GM15510 (cell line): ENCODE data around the gene SH3BP1.

Experiments
- POLR2A ChIP-seq: IDR thresholded peaks from 3 replicates; pipeline ENCODE4 v1.6.1; 2011; ENCODE audit warnings: borderline replicate concordance; ENCODE audit not compliant: insufficient read length; ENCODE audit errors: extremely low read depth

SH3BP1 gene

DNA sequence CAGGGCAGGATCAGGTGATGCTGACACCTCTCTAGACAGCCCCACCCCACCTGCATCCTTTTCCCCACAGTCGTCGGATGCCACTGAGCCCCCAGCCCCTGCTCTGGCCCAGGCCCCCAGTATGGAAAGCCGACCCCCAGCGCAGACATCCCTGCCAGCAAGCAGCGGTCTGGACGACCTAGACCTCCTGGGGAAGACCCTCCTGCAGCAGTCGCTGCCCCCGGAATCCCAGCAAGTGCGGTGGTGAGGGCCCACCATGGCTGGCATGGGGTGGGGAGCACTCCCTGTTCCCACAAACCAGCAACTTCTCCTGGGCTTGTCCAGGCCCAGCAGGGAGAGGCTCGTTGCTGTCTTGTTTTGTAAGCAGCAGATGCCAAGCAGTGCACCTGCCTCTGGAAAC, 9.5 kb upstream of the SH3BP1 start:
- no peak for TF ChIP-seq POLR2A

DNA sequence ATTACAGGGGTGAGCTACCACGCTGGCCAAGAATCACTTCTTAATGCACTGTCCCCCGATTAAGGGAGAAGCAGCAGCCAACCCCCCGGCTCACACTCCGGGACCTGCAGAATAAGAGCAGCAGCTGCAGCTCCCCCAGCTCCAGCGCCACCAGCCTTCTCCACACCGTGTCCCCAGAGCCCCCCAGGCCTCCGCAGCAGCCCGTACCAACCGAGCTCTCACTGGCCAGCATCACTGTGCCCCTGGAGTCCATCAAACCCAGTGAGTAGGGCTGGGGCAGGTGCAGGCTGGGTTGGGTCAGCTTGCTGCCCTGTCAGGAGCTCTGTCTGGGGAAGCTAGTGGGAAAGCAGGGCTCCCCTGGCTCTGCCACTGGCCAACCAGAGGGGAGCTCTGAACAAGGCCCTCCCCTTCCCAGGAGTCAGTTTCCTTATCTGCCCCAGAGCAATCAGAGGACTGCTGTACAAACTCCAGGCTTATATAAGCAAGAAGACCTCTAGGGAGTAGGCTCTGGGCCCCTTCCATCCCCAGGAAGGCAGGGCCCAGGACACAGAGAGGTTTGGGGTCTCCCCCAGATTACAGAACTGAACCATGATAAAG, 8.5 kb upstream of the SH3BP1 start:
- TF ChIP-seq POLR2A: no peak

DNA sequence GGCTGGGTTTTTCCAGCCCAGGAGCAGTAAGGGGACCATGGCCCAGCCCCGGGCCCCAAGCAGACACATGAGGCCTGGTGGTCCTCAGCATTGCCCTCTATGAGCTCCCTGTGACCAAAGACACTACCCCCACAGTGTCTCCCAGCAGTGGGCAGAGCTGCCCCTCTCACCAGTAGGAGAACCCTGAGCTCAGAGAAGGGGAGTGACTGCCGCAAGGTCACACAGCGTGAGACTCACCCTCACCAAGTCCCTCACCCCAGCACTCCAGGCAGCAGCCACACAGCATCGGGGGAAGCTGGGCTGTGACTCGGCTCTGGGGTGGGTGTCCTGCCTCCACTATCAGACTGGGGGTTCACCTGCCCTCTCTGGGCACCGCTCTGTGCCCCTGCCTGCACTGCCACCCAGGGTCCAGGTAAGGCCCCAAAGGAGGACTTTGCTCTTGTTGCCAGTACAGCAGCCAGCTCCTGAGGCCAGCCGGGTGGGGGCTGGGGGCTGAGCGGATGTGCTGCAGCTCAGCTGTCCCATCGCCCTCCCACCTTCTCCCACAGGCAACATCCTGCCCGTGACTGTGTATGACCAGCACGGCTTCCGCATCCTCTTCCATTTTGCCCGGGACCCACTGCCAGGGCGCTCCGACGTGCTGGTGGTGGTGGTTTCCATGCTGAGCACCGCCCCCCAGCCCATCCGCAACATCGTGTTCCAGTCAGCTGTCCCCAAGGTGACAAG, 7.9 kb upstream of the SH3BP1 start:
- no peak for TF ChIP-seq POLR2A

DNA sequence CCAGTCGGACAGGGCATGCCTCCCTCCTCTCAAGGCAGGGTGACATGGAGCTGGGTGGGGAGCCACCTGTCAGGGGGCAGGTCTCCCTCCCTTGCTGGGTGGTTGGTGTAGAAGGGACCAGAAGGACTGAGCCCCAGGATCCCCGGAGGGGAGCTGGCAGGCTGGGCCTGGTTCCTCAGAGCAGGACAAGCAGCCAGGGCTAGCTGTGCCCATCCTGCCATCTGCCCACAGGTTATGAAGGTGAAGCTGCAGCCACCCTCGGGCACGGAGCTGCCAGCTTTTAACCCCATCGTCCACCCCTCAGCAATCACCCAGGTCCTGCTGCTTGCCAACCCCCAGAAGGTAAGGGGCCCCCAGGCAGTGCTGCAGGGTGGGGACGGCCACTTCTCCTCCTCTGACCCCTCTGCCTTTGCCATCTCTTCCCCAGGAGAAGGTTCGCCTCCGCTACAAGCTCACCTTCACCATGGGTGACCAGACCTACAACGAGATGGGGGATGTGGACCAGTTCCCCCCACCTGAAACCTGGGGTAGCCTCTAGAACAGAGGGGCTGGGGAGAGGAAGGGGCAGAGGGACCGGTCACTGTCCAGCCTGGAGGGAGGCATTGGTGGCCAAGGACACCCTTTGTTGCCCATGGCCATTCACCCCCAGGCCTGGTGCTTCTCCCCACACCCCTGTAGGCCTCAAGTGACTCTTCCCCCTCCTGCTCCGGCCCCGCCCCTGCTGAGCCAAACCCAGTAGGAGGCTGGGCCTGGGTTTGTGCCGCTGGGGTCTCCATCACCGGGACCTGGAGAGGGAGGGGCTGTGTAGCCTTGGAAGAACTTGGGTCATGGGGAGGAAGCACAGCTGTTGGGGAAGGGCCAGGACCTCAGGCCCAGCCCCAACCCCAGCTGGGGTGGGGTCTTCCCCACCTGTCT, 7.0 kb upstream of the SH3BP1 start:
- TF ChIP-seq POLR2A: no peak

DNA sequence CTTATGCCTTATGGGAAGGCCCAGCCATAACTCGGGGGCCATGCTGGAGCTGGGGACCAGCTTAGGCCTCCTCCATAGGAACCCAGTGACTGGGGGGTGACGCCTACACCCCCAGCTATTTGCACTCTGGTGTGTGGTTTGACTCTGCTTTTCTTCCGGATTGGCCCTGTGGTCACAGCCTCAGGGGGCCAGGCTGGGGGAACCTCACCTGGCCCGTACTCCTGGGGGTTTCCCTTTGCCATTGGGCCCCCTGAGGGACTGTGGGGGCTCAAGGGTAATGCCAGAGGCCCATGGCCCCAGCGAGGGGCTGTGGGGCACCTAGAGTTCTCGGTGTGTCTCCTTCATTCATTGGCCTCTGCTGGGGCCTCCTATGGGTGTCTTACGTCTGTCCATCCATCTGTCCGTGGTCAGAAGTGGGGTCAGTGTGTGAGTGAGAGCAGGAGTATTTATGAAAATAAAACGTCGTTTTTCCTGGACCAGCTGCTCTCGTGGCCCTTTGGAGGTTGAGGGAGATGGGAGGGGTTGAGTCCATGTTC, 6.3 kb upstream of the SH3BP1 start:
- no peak for TF ChIP-seq POLR2A

DNA sequence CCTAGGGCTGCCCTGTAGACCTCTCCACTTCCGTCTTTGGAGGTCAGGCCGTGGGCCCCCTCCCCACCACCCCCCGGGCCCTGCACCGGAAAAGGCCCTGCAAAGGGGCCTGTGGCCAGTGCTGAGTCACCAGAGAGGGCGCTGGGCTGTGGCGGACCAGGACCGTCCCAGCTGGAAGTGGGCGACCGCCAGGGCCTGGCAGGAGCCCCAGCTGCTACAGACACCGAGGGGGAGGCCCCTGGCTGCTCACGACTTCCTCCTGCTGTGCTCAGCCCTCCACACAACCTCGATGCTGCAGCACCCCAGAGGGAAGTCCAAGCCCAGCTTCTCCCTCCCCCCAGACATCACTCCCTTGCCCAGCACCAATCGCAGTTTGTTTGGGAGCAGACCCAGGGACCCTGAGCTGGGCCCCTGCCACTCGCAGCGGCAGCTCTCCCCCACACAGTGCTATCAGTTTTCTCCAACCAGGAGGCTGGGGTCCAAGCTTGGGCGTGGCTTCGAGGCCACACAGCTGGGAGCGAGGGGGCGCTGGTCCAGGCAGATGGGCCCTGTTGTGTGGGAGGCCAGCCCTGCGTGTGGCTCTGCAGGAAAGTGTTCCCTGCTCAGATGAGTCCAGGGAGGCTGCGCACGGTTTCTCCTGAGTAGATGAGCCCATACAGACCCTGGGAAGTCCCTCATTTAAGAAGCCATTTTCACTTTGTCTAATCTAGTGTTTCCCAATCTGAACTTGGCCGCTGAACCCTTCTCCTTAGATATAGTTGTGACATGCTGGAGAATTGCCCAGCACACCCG, 5.6 kb upstream of the SH3BP1 start:
- no peak for TF ChIP-seq POLR2A

DNA sequence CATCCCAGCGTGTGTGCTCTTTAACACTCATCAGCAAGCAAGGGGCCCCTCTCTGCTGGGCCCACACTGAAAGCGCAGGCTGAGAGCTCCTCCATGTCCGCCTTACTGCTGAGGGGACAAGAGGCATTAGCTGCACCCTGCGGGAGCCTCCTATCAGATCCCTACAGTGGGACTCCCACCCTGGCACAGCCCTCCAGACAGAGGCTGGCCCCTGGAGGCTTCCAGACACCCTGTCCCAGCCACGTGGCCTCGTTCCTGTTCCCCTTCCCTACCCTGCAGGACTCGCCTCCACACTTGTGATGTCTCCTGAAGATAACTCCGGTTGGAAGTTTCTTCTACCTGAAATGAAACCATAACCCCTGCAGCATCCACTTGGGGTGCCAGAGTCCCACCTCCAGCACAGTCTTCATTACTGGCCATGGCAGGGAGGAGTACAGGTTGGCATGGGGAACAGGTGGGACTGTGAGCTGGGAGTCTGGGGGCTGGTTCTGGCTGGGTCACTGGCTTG, 5.0 kb upstream of the SH3BP1 start:
- TF ChIP-seq POLR2A: no peak

DNA sequence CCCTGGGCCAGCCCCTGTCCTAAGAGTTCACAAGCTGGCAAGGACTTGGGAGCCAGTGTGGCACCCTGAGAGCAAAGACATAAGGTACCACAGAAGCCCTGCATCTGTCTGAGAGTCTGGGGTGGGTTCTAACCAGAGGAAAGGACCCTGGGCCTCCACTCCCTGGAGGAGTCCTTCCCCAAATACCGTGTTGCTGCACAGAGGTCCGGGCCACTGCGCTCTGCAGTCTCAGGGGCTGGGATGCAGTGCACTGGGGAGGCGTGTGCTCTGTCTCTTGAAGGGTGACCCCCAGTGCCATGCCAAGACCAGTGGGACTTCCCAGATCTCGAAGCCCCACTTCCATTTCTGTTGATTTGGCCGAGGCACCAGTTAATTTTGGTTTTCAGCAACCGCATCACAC, 4.3 kb upstream of the SH3BP1 start:
- TF ChIP-seq POLR2A: no peak

DNA sequence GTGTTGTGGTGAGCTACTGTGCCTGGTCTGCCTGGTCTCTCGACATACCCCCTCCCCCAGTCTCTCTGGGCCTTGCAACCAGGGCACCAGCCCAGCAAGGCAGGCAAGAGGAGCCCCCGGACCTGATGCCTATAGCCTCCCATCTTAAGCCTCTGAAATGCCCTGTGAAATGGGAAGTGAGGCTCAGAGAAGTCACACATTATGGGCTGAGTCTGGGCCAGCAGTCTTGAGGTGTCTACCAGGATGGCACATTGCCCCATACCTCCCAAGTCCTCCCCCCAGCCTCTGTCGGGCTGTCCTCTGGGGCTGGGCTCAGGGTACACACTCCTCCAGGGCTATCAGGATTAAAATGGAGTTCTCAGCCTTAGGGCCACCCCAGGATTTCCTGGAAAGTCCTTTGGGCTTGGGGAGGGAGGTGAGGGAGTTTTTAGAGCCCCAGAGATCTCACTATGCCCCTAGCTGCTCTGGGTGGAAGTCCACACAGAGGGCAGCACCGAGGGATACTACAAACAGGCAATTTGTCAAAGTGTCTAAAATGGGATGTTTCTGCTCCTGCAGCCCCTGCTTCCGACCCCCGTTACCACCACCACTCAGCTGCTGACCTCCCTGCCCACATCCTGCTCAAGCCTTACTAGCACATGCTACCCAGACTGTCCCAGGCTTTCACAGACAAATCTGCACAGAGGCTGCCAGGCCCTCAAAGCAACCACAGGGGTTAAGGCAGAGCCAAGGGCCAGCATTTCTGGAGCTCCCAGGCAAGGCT, 3.1 kb upstream of the SH3BP1 start:
- no peak for TF ChIP-seq POLR2A

DNA sequence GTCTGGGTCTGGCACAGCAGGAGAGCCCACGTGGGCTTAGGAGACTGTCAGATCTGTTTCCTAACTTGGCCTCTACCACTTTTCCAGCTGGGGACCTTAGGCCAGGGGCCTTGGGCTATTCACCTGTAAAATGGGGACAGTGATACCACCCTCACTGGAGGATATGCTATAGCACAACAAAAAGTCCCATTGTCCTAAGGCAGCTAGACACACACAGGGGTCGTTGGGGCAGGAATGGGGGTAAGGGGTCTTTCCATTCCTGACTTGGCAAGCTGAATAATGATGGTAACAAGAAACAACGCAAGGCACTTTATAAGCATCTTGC, 2.6 kb upstream of the SH3BP1 start:
- no peak for TF ChIP-seq POLR2A

DNA sequence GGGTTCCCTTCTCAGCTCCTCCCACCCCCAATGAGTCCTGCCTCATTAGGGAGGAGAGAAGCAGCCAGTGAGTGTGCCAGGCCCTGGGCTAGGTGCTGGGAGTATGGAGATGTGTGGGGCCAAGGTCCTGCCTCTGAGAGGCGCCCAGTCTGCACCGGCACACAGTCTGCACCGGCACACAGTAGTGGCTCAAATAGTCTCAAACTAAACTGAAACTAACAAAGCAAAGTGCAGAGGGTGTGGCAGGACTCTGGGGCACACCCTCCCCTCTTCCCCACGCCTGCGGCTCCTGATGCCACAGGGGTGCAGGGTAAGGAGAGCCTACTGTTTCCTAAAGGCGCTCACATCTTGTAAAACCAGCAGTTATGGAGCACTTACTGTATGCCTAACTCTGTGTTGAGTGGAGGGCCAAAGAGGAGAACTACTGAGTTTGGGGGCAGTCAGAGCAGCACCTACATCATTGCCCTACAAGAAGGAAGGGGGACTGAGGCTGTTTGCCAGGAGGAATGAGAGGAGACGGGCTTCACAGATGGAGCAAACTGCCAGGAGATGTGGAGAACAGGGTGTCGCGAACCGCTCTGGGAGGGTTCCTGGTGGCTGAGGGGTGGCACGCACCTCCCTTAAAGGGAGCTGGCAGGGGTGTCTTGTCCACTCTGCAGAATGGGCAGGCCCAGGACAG, 939 bp upstream of the SH3BP1 start:
- peak; percentile 22 for TF ChIP-seq POLR2A

DNA sequence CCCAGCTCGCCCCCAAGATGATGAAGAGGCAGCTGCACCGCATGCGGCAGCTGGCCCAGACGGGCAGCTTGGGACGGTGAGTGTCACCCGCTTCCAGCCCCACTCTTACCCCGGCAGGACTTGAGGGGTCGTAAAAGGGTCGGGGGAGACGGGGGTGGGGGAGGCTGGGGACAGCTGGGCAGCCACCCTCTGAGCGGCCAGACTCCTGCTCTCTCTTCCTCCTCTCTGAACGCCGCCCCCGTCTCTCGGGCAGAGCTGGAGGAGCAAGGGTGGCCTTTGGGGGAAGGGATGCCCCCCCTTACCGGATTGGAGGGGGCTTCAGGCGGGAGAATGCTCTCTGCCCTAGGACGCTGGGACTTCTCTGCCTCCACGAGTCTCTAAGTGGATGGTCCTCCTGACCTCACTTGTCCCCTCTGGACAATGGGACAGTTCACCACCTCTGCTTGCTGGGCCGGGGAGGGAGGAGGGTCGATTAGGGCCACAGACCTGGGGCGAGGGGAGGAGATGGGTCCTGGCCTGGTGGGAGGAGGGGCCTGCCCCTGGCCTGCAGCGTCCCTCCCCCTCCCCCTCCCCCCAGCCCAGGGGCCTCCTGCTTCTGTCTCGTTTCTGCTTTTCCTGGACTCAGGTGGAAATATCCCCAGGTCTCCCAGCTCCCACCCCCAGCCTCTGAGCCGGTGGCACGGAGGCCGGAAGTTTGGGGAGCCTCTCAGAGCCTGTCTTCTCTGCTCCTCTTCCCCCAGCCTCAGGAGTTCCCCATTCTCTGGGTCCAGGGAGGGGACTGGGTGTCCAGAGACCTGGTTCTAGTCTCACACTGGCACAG, 512 bp downstream of the SH3BP1 start:
- TF ChIP-seq POLR2A: no peak
